MCF 10A (cell line): Measurements from ENCODE around the gene NQO1. TPM values are rescaled to one million over a fixed set of nuclear protein-coding genes. Genes with fewer than 3 reads are reported as not detected.

Experiments
- BruUV-seq: library from RNA; stranded (reverse); fragments of 400-500 nt; replicated peaks from 2 replicates; lab custom pipeline; 2021; lab: Mats Ljungman, UMichigan
- CTCF ChIA-PET: fragments of 300-600 bp; sonication (Branson Sonifier 250); formaldehyde crosslinking; extraction: SDS; loops from one replicate; lab custom pipeline; 2021; ENCODE audit warnings: antibody characterized with exemption, inconsistent platforms; lab: Yijun Ruan, JAX
- POLR2A ChIA-PET: fragments of 300-600, 350-650 bp; sonication (Branson Sonifier 250); formaldehyde crosslinking; extraction: SDS; loops from one replicate; lab custom pipeline; 2020; ENCODE audit warnings: antibody characterized with exemption, inconsistent platforms; lab: Yijun Ruan, JAX
- DNase-seq: peaks from one replicate; pipeline ENCODE4 v3.0.0-alpha.2; 2018; ENCODE audit not compliant: unreplicated experiment
- H3K27ac Mint-ChIP-seq: one replicate; pipeline ENCODE4 v1.8.0; 2022; ENCODE audit warnings: mild to moderate bottlenecking, low read depth, mixed read lengths; ENCODE audit not compliant: unreplicated experiment
- H3K27me3 Mint-ChIP-seq: one replicate; pipeline ENCODE4 v1.8.0; 2022; ENCODE audit warnings: mixed read lengths; ENCODE audit not compliant: insufficient read depth, unreplicated experiment
- H3K36me3 Mint-ChIP-seq: one replicate; pipeline ENCODE4 v1.8.0; 2022; ENCODE audit warnings: mild to moderate bottlenecking, moderate library complexity, mixed read lengths; ENCODE audit not compliant: insufficient read depth, unreplicated experiment
- H3K4me1 Mint-ChIP-seq: one replicate; pipeline ENCODE4 v1.8.0; 2022; ENCODE audit warnings: mixed read lengths; ENCODE audit not compliant: insufficient read depth, unreplicated experiment
- H3K4me3 Mint-ChIP-seq: one replicate; pipeline ENCODE4 v1.8.0; 2022; ENCODE audit warnings: mild to moderate bottlenecking, moderate library complexity, mixed read lengths; ENCODE audit not compliant: unreplicated experiment
- H3K9me3 Mint-ChIP-seq: one replicate; pipeline ENCODE4 v1.8.0; 2022; ENCODE audit warnings: mixed read lengths; ENCODE audit not compliant: unreplicated experiment
- CTCF ChIP-seq: fragments of 200-600 bp; IDR thresholded peaks from one replicate; pipeline ENCODE4 v1.8.0; 2022; ENCODE audit warnings: antibody characterized with exemption, mild to moderate bottlenecking; ENCODE audit not compliant: unreplicated experiment
- intact Hi-C: fragments of 100-400 bp; cut with micrococcal nuclease; formaldehyde crosslinking; loops from 2 replicates; pipeline ENCODE4 v1.14.1; 2022
- total RNA-seq: library from RNA; stranded (reverse); gene quantifications from 2 replicates; pipeline ENCODE4 v1.2.3, GENCODE V29; 2022

NQO1 gene
- total RNA-seq, 1 experiment from 2014 or later: 140 TPM

DNA sequence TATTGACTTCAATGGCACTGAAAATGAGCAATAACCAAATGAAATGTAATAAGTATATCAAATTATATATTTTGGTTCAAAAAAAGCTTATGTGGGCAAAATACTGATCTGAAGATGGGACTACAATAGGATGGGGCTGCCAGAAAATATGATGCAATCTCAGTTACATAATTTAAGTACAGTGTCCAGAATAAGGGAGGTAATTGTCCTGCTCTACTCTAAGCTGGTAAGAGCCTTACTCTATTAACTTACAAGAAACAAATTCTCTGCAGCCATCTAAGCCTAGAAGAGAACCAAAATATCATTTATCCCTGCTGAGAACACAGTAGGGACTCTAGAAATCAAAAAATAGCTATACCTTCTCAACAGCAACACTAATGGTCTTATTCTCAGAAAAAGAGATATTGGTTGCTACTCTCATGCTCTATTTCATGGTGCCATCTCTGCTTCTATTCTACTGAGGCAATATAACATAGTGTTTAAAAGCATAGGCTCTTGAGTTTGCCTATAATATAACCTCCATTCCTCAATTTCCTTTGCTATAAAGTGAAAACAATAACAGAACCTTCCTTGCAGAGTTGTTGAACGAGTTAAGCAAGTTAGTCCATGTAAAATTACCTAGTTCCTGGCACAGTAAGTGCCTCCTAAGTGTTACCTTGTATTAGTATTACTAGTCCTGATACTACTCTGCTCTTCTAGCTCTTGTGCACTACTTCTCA, 19.9 kb downstream of the NQO1 start:
- POLR2A ChIA-PET: interaction anchor here (0.6 to 3.1 kb wide), 4 partner anchors 17 to 55 kb away, joined by 3 to 10 read pairs (median 4); partner anchors contain the start of genes NOB1 and WWP2
- intact Hi-C loops: no loop called here

GRCh38 chr16:69703638-69704037, 22.7 kb downstream of the NQO1 start:
- Mint-ChIP-seq H3K36me3 (peaks cover 59% of the 10 kb centered on the region), H3K4me3 (no peak overlapping the region), H3K27me3 (no peaks in the 10 kb centered on the region), H3K4me1 (no peaks in the 10 kb centered on the region), H3K9me3 (no peaks in the 10 kb centered on the region), H3K27ac (no peak overlapping the region)
- CTCF ChIA-PET: interaction anchor here (0.5 to 4.2 kb wide), 6 partner anchors 18 to 157 kb away, joined by 3 to 30 read pairs (median 3); partner anchors contain the start of genes NOB1 and NQO1
- POLR2A ChIA-PET: interaction anchor here (0.6 to 3.4 kb wide), 4 partner anchors 8 to 284 kb away, joined by 4 to 18 read pairs (median 6); partner anchors contain the start of genes NQO1 and WWP2
- TF ChIP-seq CTCF: no peak
- no TSS peak for BruUV-seq
- intact Hi-C loops: no loop called here
- no peak for DNase-seq

More for the DNA sequence above, 19.9 kb downstream of the NQO1 start:
- no peak for TF ChIP-seq CTCF
- Mint-ChIP-seq H3K4me3 (no peak overlapping the region), H3K4me1 (peaks cover 9% of the 10 kb centered on the region), H3K36me3 (peaks cover 54% of the 10 kb centered on the region), H3K9me3 (no peaks in the 10 kb centered on the region), H3K27ac (no peak overlapping the region), H3K27me3 (no peaks in the 10 kb centered on the region)
- no TSS peak for BruUV-seq
- peak; percentile 53 for DNase-seq
- CTCF ChIA-PET: interaction anchor here (0.5 to 4.2 kb wide), 6 partner anchors 11 to 951 kb away, joined by 3 to 30 read pairs (median 4); partner anchors contain the start of gene NOB1

- ChIA-PET POLR2A (interaction anchor here (0.6 to 2.6 kb wide), 7 partner anchors 9 to 61 kb away, joined by 3 to 8 read pairs (median 4); partner anchors contain the start of genes NOB1 and WWP2), CTCF (interaction anchor here (0.6 to 1.4 kb wide), 2 partner anchors 53 to 302 kb away, joined by 3 to 5 read pairs; partner anchors contain the start of gene NOB1)
- intact Hi-C loops: no loop called here
- Mint-ChIP-seq H3K4me1 (no peaks in the 10 kb centered on the region), H3K27me3 (no peaks in the 10 kb centered on the region), H3K9me3 (no peaks in the 10 kb centered on the region), H3K4me3 (no peak overlapping the region), H3K36me3 (peaks cover 57% of the 10 kb centered on the region), H3K27ac (no peak overlapping the region)
- BruUV-seq: no TSS peak
- TF ChIP-seq CTCF: no peak
- no peak for DNase-seq
Observed at GRCh38 chr16:69701866-69702265, 24.5 kb downstream of the NQO1 start.

DNA sequence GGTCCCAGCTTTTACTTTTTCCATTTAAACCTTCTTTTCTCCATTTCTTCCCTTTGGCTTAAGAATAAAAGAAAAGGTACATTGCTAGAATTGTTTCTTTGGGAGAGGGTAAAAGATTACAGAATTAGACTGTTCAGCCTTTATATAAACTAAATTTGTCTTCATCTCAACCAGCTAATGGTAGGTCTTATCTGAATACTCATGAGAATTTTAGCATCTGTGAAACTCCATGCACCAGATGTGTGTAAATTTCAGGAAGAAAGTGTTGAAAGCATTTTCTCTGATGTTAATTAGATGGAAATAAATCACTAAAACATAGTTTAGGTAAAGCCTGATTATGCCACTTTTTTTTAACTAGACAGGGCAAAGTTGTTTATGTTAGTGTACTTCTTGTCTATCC, 24.9 kb downstream of the NQO1 start:
- H3K36me3 Mint-ChIP-seq: peaks cover 58% of the 10 kb centered on the region
- intact Hi-C loops: no loop called here
- POLR2A ChIA-PET: interaction anchor here (0.7 to 2.6 kb wide), 4 partner anchors 10 to 60 kb away, joined by 3 to 8 read pairs (median 4); partner anchors contain the start of genes NOB1 and WWP2
- no peaks in the 10 kb centered on the region for H3K27me3 Mint-ChIP-seq
- no peaks in the 10 kb centered on the region for H3K4me1 Mint-ChIP-seq
- CTCF ChIA-PET: interaction anchor here (0.6 to 1.4 kb wide), 2 partner anchors 53 to 302 kb away, joined by 3 to 5 read pairs; partner anchors contain the start of gene NOB1
- no peak overlapping the region for H3K4me3 Mint-ChIP-seq
- no TSS peak for BruUV-seq
- H3K27ac Mint-ChIP-seq: no peak overlapping the region
- no peak for TF ChIP-seq CTCF
- no peak for DNase-seq
- no peaks in the 10 kb centered on the region for H3K9me3 Mint-ChIP-seq
